ENCODE data around the gene CACNA1C. TPM values are rescaled to one million over a fixed set of nuclear protein-coding genes. Genes with fewer than 3 reads are reported as not detected.
"Not testable (repeated sequence)": the region's sequence is repeated elsewhere in the genome, so short reads cannot be mapped to it uniquely, and the experiment has no call there.

The CACNA1C gene
- total RNA-seq, 6 donors from 2014 or later = 5.2 to 45.1 (median 8.8) TPM

GRCh38 chr12:2681450-2682205 is 628.8 kb downstream of the CACNA1C start:
- Histone ChIP-seq H3K27me3 (no peaks in the 10 kb centered on the region), H3K9me3 (no peaks in the 10 kb centered on the region), H3K4me1 (peaks cover 0 to 5% (median 0%) of the 10 kb centered on the region in 4 donors), H3K4me3 (no peak overlapping the region), H3K27ac (no peak overlapping the region), H3K36me3 (peaks cover 0 to 10% (median 0%) of the 10 kb centered on the region in 4 donors)
- no peak for ATAC-seq (ENCODE audit: low FRiP score in 2 of 2)
- no peak for TF ChIP-seq CTCF (IDR thresholded peaks at IDR 0.05)
- TF ChIP-seq POLR2A (IDR thresholded peaks at IDR 0.05) = no peak
- no peak for TF ChIP-seq POLR2AphosphoS5 (IDR thresholded peaks at IDR 0.05)
- TF ChIP-seq EP300 (IDR thresholded peaks at IDR 0.05) = no peak
- peak in 1 of 2 donors; percentile 27 for DNase-seq
- WGBS, 2 donors = 59 to 73% methylated on average over 8 to 11 of the region's 12 CpGs

GRCh38 chr12:2682296-2683251 is 629.8 kb downstream of the CACNA1C start:
- peaks cover 0 to 10% (median 0%) of the 10 kb centered on the region in 4 donors for H3K36me3 ChIP-seq
- H3K4me3 ChIP-seq = no peak overlapping the region
- peaks cover 0 to 5% (median 0%) of the 10 kb centered on the region in 4 donors for H3K4me1 ChIP-seq
- no peaks in the 10 kb centered on the region for H3K27me3 ChIP-seq
- H3K27ac ChIP-seq = no peak overlapping the region
- DNase-seq (no peak), ATAC-seq (ENCODE audit: low FRiP score in 2 of 2) (no peak)
- 60 to 62% methylated on average over 8 to 10 of the region's 10 CpGs for WGBS, 2 donors
- TF ChIP-seq CTCF (IDR thresholded peaks at IDR 0.05) = peak in 3 of 6 experiments; percentile 17 to 32 (median 26)
- TF ChIP-seq POLR2AphosphoS5 (IDR thresholded peaks at IDR 0.05) = no peak
- H3K9me3 ChIP-seq = no peaks in the 10 kb centered on the region

GRCh38 chr12:2683283-2684025 is 630.7 kb downstream of the CACNA1C start:
- Histone ChIP-seq H3K4me1 (peaks cover 0 to 5% (median 0%) of the 10 kb centered on the region in 4 donors), H3K27me3 (no peaks in the 10 kb centered on the region), H3K36me3 (peaks cover 0 to 8% (median 0%) of the 10 kb centered on the region in 4 donors), H3K27ac (no peak overlapping the region), H3K4me3 (no peak overlapping the region), H3K9me3 (no peaks in the 10 kb centered on the region)
- TF ChIP-seq POLR2AphosphoS5 (IDR thresholded peaks at IDR 0.05) = no peak
- no peak for TF ChIP-seq POLR2A (IDR thresholded peaks at IDR 0.05)
- TF ChIP-seq CTCF (IDR thresholded peaks at IDR 0.05) = no peak
- no peak for TF ChIP-seq EP300 (IDR thresholded peaks at IDR 0.05)
- peak in 1 of 2 donors; percentile 40 for DNase-seq
- 45 to 48% methylated on average over 8 to 12 of the region's 12 CpGs for WGBS, 2 donors
- no peak for ATAC-seq (ENCODE audit: low FRiP score in 2 of 2)

GRCh38 chr12:2684026-2684325 is 631.2 kb downstream of the CACNA1C start:
- not testable (repeated sequence) for H3K27me3 ChIP-seq; H3K27ac ChIP-seq; ATAC-seq (ENCODE audit: low FRiP score in 2 of 2); H3K4me3 ChIP-seq; H3K9me3 ChIP-seq; H3K36me3 ChIP-seq; H3K4me1 ChIP-seq; DNase-seq
- WGBS, 2 donors = 55 to 60% methylated on average over 6 of the region's 6 CpGs

GRCh38 chr12:2685620-2686279 is 633.0 kb downstream of the CACNA1C start:
- ATAC-seq (ENCODE audit: low FRiP score in 2 of 2); H3K4me1 ChIP-seq; DNase-seq; H3K27ac ChIP-seq; H3K27me3 ChIP-seq; H3K36me3 ChIP-seq; H3K9me3 ChIP-seq; H3K4me3 ChIP-seq: not testable (repeated sequence)
- 81 to 83% methylated on average over 15 to 20 of the region's 20 CpGs for WGBS, 2 donors

All from upper lobe of left lung (tissue), 6 donors.